GM19463 (cell line): ENCODE measurements around the gene SF3A2.
"Not testable (repeated sequence)": the region's sequence is repeated elsewhere in the genome, so short reads cannot be mapped to it uniquely, and the experiment has no call there.

ENCODE experiments used
- ATAC-seq: cut with Tn5 transposase; IDR thresholded peaks from one replicate; pipeline ENCODE4 v1.9.1; 2021; ENCODE audit warnings: mild to moderate bottlenecking, moderate library complexity; ENCODE audit not compliant: unreplicated experiment

SF3A2 gene

DNA sequence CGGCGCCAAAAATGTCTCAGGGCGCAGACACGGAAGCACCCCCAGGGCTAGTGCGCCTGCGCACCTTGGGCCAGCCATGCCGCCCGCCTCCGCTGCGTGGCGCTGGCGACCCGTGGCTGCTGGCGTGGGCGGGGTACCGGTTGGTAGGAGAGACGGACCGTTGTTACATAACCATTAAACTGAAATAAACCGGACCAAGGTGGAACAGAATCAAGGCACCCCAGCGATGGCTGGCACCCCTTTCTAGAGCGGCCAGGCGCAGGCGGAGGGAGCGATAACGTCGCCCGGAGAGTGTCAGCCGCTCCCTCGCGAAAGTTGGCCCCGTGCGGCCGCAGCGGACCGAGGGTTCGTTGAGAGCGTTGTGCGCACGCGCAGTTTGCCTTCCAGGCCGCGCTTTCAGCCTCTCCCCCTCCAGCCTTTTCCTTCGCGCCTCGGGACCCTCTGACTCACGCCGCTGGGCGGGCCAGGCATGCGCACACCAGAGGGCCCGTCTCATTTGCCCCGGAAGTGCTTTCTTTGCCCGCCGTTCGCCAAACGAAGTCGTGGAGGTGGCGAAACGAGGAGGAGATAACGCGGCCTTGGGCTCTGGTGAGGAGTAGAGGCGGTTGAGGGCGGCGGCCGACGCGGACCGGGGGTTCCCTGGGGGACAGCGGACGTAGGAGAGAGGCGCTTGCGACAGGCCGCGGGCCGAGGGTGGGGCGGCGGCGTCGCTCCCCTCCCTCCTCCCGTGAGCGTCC is at the start of gene SF3A2, which contains the start of gene PLEKHJ1:
TSS of gene SF3A2 (plus strand) at position 511 of the 737 bp plus-strand sequence. CDS start 6,595 bp downstream, outside the sequence.
TSS of gene PLEKHJ1 (minus strand) at position 16 of the 737 bp plus-strand sequence. CDS start 81 bp downstream, outside the sequence.
- ATAC-seq = peak; percentile 60

DNA sequence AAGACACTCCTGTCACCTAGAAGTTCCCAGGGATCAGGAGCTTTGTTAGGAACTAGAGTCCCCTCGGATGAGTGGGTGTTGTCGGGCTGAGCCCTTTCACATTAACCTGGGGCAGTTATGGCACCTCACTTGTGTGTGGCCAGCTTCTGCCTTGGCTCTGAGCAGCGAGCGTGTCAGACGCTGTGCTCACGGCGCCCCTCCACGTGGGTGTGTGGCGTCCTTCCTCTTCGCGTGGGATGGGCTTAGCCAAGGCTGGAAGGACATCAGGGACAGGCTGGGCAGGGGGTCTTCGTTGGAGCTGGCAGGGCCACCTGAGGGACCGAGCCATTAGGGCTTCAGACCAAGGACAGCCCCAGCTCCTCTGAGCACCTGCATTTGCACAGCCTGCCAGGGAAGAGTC is 49.5 kb upstream of the SF3A2 start:
- ATAC-seq = no peak

DNA sequence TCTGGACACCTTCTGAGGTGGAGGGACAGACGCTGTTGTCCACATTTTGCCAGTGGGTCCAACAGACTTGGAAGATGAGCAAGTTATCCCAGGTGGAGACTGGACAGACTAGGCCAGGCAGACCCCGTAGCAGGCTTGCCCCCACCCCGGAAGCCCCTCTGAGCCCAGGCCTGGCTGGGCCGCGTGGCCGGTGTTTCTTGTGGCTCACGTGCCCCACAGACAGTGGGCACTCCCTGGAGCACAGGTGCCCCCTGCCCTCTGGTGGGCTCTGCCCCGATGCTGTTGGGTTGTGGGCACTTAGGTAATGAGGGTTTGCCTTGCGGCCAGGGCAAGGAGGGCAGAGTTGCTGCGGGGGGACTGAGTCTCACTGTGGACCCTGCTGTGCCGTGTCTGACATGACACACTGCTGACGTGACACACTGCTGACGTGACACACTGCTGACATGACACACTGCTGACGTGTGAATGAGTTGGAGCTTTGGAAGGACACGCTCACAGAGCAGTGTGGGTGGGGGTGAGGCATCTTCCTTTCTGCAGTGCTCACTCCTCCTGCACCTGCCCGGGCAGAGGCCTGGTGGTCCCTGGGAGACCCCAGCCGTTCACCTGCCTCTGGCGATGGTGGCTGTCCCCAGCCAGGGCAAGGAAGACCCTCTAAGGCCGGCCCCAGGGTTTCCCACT is 47.8 kb upstream of the SF3A2 start:
- no peak for ATAC-seq

DNA sequence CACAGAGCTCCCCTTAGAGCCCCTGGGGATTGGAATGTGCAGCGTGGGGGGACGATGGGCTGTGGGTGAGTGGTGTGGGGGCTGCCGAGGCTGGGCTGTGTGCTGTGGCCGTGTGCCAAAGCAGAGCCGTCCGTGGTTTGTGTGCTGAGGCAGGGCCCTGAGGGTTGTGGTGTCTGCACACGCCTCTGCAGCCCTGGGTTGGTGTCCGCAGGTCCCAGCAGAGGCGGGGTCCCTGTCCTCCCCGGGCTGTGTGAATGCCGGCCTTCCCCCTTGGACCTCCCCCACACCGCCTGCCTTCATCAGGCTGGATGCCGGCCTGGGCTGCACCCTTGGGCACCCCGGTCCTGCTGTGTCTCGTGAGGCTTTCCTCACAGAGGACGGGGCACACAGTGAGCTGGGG is 46.7 kb upstream of the SF3A2 start:
- ATAC-seq = no peak

- ATAC-seq = no peak
Measured at GRCh38 chr19:2190848-2191455, 45.7 kb upstream of the SF3A2 start.

DNA sequence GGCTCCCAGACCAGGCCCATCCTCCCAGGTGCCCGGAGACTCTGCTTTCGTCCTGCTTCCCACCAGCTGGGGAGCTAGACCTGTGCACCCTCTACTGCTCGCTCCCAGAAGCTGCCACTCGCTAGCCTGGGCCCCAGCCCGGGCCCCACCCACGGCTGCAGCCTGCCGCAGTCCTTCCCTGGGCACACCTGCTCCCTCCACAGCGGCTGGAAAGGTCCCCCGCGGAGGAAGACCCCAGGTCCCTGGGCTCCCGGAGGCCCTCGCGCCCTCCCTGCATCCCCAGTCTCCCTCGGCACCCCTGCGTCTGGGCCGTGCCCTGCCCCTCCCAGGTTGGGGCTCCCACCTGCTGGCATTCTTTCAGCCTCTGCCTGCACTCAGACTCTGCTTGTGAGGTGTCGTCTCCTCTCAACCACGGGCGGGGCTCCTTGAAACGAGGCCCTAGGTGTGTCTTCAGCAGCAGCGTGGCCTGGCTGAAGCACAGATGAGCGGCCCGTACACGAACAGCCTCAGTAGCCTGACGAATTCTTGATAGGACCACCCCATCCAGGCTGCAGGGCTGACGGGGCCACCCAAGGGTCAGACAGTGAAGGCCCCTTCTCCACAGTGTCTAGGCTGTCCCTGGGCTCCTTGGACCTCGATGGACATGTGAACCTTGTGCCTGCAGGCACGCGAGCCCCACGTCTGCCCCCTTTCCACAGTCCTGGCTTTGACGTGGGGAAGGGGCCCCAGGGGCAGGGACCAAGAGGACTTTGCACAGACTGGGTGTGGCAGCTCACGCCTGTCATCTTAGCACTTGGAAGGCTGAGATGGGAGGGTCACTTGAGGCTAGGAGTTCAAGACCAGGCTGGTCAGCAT is 44.9 kb upstream of the SF3A2 start:
- ATAC-seq = no peak

- no peak for ATAC-seq
Measured at GRCh38 chr19:2192862-2193261, 43.8 kb upstream of the SF3A2 start.

DNA sequence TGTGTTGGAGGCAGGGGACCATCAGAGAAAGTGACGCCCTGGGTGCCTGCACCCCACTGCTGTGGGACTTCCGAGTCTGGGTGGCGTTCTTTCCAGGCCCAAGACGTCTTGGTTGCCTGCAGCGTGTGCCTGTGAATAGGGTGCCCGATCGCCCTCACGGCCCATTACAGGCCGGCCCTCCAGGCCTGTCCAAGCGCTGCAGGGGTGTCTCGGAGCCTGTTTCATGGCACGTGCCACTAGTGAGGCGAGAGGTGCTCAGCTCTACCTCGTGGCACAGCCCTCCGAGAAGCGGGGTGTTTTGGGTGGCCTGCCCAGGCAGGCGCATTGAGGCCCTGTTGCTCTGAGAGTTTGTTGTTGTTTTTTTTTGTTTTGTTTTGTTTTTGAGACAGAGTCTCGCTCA is 42.8 kb upstream of the SF3A2 start:
- no peak for ATAC-seq

DNA sequence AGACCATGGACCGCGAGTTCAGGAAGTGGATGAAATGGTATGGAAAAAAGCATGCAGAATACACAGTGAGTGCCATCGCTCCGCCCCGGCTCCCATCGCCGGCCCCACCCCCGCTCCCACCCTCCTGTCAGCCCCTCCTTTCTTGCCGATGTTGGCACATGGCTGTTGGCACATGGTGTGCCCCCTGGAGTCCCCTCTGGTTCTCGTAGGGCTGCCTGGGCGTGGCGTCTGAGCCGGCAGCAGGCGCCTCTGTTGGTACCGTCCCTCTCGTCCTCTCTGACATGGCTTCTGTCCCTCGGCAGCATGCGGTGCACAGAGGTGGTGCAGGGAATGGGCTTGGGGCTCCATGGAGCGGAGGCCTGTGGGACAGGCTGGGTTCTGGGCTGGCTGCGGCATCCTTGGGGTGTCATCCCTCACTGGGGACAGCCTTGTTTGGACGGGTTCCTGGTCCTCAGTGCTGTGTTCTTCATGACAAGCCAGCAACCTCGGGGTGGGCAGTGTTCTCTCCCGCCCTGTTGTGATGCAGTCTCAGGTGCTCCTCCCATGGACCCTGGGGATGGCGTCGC is 42.0 kb upstream of the SF3A2 start:
- no peak for ATAC-seq

GRCh38 chr19:2195361-2195760 is 41.3 kb upstream of the SF3A2 start:
- ATAC-seq = no peak

DNA sequence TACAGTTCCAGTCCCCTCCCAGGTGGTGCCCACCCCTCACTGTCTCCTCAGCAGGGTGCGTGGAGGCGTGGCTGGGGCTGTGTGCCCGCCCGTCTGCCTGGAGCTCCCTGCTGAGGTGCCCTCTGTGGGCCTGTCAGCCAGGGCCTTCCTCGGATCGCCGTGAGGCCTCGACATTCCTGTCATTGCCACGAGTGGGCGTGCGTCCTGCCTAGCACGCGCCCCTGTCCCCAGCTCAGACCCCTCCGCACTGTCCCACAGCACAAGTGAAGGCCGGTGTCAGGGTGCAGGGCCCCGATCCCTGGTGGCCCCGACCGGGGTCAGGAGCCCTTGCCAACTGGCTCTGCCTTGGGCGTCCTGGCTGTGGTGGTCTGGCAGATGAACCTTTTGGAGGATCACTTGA is 40.7 kb upstream of the SF3A2 start:
- ATAC-seq = no peak

- ATAC-seq = no peak
Measured at GRCh38 chr19:2197270-2197669, 39.4 kb upstream of the SF3A2 start.

GRCh38 chr19:2198317-2198716 is 38.3 kb upstream of the SF3A2 start:
- no peak for ATAC-seq

- no peak for ATAC-seq
Measured at GRCh38 chr19:2199215-2199614, 37.4 kb upstream of the SF3A2 start.

DNA sequence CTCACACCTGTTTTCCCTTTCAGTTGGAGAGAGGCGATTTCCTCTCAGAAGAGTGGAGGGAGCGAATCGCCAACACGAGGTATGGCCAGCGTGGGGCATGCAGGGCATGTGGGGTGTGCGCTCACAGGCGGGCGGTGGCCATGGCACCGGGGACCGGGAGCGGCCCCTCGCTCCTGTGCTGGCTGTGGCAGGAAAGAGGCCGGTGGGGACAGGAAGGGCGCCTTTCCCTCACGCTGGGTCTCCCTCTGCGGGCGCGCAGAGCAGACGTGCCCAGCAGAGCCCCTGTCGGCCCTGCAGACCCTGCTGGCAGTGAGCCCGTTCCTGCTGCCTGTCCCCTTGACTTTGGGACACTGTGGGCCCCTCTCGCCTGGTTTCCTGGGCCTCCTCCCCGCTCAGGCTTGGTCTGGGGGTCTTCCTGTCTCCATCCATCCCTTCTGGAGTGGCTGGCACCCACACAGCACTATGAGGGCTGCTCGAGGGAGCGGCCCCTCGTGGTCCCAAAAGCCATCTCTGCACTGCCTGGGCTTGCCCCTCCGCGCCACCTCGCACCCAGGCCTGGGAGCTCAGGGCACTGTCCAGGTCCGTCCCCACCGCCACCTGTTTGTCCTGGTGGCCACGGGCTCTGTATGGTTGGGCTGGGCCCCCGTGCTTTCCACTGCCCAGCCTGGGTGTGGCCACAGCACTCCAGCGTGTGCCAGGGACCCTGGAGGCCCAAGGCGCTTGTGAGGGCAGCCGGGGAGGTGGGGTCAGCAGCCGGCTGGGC is 36.6 kb upstream of the SF3A2 start:
- no peak for ATAC-seq

DNA sequence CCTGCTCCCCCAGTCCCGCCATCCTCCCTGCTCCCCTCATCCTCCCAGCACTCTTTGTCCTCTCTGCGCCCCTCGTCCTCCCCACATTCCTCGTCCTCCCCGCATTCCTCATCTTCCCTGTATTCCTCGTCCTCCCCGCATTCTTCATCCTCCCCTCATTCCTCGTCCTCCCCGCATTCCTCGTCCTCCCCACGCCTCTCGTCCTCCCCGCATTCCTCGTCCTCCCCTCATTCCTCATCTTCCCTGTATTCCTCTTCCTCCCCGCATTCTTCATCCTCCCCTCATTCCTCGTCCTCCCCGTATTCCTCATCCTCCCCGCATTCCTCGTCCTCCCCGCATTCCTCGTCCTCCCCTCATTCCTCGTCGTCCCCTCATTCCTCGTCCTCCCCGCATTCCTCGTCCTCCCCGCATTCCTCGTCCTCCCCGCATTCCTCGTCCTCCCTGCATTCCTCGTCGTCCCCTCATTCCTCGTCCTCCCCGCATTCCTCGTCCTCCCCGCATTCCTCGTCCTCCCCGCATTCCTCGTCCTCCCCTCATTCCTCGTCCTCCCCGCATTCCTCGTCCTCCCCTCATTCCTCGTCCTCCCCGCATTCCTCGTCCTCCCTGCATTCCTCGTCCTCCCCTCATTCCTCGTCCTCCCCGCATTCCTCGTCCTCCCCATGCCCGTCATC is 35.9 kb upstream of the SF3A2 start:
- ATAC-seq = not testable (repeated sequence)

DNA sequence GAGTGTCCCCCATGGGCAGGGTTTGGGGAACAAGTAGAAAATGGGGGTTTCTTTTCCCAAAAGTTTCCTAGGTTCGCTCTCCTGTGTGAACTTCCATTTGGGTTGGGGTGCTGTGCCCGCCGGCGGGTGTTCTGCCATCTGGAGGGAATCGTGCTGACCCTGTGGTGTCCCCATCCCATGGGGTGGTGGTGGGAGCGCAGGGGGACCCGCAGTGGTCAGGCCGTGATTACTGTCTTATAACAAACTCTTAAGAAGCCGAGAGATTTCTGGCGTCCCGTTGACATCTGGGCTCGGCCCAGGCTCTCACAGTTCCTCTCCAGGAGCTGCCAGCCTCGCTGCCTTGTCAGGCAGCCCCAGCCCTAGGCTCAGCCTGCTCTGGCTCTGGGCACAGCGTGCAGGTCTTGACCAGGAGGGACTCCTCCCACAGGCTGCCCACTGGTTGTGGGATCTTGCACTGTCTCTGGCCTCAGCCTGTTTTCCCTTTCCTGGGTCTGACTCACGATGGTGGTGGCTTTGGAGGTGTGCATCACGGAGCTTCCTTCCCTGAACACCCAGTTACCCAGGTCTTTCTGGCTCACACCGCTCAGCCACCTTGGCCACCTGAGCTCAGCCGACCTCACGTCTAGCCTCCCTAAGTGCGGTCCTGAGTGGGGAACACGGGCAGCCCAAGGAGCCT is 35.0 kb upstream of the SF3A2 start:
- ATAC-seq = no peak

- no peak for ATAC-seq
Measured at GRCh38 chr19:2202366-2202765, 34.3 kb upstream of the SF3A2 start.

GRCh38 chr19:2207008-2207407 is 29.6 kb upstream of the SF3A2 start:
- ATAC-seq = no peak
